Astrocyte (in vitro differentiated cells and primary cell): ENCODE data around the gene SLC35C1.
"Not testable (repeated sequence)": the region's sequence is repeated elsewhere in the genome, so short reads cannot be mapped to it uniquely, and the experiment has no call there.

Experiments
- EZH2 ChIP-seq: IDR thresholded peaks from 2 replicates; pipeline ENCODE4 v1.6.1; 2012; ENCODE audit warnings: mild to moderate bottlenecking, low read length, inconsistent platforms; ENCODE audit not compliant: insufficient read depth
- TF ChIP-seq, protein P1 (sequence below): IDR thresholded peaks from 2 replicates; pipeline ENCODE4 v1.5.1; 2011; ENCODE audit warnings: low read depth, mild to moderate bottlenecking, inconsistent platforms, low read length, moderate library complexity; ENCODE audit not compliant: insufficient read depth

DNA sequence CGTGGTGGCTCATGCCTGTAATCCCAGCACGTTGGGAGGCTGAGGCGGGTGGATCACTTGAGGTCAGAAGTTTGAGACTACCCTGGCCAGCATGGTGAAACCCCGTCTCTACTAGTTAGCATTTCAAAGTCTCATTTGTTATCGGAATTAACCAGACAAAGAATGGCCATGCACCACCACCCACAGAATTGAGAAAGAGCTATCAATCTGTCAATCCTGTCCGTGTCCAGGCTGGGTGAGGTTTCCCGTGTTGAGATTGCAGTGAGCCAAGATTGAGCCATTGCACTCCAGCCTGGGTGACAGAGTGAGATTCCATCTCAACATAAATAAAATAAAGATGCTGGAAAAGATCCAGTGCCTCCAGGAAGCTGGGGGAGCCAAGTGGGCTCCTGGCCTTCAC, 21.5 kb downstream of the SLC35C1 start:
- TF ChIP-seq, protein P1, sequence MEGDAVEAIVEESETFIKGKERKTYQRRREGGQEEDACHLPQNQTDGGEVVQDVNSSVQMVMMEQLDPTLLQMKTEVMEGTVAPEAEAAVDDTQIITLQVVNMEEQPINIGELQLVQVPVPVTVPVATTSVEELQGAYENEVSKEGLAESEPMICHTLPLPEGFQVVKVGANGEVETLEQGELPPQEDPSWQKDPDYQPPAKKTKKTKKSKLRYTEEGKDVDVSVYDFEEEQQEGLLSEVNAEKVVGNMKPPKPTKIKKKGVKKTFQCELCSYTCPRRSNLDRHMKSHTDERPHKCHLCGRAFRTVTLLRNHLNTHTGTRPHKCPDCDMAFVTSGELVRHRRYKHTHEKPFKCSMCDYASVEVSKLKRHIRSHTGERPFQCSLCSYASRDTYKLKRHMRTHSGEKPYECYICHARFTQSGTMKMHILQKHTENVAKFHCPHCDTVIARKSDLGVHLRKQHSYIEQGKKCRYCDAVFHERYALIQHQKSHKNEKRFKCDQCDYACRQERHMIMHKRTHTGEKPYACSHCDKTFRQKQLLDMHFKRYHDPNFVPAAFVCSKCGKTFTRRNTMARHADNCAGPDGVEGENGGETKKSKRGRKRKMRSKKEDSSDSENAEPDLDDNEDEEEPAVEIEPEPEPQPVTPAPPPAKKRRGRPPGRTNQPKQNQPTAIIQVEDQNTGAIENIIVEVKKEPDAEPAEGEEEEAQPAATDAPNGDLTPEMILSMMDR: not testable (repeated sequence)
- TF ChIP-seq EZH2: not testable (repeated sequence)
